ENCODE results near the gene SOBP. TPM values are rescaled to one million over a fixed set of nuclear protein-coding genes. Genes with fewer than 3 reads are reported as not detected.

Gene SOBP
- total and polyA plus RNA-seq, 2 donors (not counting 3 experiments of a cell fraction or from before 2014, with no cell fraction given) = 0.35 to 6.6 TPM

DNA sequence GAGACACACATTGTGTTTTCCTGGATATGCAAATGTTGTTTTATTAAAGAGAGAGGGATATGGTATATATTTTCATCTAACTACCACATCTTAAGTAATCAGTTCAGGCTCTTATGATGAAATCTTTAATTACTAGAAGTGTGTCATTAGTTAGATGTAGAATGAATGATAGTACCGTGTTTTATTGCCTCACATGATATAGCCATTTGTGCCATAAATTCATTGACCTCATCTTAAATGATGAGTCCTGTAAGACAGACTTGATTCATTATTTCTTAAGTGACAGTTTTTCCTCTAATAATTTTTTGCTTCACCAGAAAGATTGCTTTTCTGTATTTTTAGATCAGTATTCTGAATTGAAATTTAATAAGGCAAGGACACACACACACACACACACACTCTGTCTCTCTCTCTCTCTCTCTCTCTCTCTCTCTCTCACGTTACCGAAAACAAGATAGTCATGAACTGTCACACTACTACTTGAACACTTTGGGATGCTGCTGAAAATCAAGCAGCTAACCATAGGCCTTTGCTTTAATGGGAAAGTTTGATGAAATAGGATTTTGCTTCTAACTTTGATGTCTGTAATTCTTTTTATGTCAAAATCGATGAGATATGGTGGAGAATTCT is 140.5 kb downstream of the SOBP start:
- Histone ChIP-seq H3K4me2 (ENCODE audit: insufficient read depth, low read length) (no peak overlapping the region), H4K20me1 (replicated peaks; ENCODE audit: control insufficient read depth, extremely low read depth, insufficient read depth, low read length) (no peaks in the 10 kb centered on the region), H2AFZ (ENCODE audit: low read depth, low read length) (no peak overlapping the region), H3K4me1 (ENCODE audit: control insufficient read depth, extremely low read depth, insufficient read depth, low read length) (no peaks in the 10 kb centered on the region), H3K79me2 (ENCODE audit: control insufficient read depth, insufficient read depth, low read length) (no peaks in the 10 kb centered on the region), H3K9me3 (replicated peaks; ENCODE audit: control insufficient read depth, insufficient read depth, low read length) (no peaks in the 10 kb centered on the region), H3K9me1 (replicated peaks; ENCODE audit: control insufficient read depth, extremely low read depth, insufficient read depth, low read length) (no peaks in the 10 kb centered on the region), H3K4me3 (replicated peaks in 1 of 3; ENCODE audit: insufficient read depth in 1 of 3, low read depth in 1 of 3, low read length in 3 of 3) (no peak overlapping the region), H3K27ac (ENCODE audit: insufficient read depth, low read depth, low read length) (no peak overlapping the region), H3K36me3 (ENCODE audit: control insufficient read depth in 2 of 2, extremely low read depth in 1 of 2, insufficient read depth in 2 of 2, low read length in 2 of 2) (no peaks in the 10 kb centered on the region), H3K9ac (replicated peaks; ENCODE audit: extremely low read depth, insufficient read depth, low read length) (no peak overlapping the region), H3K27me3 (ENCODE audit: control insufficient read depth in 2 of 2, insufficient read depth in 2 of 2, low read length in 2 of 2) (peaks cover 3 to 6% of the 10 kb centered on the region in 2 experiments)
- CTCF ChIA-PET = interaction anchor here (1.0 to 1.5 kb wide), 3 partner anchors 10 to 27 kb away, joined by 3 to 4 read pairs (median 3); no protein-coding TSS in a partner anchor
- BruUV-seq (replicated peaks) = no TSS peak
- DNase-seq (ENCODE audit: low read depth, low spot score) = no peak
- POLR2A ChIA-PET = no interaction called here
- FAIRE-seq = no peak
- TF ChIP-seq JUN (IDR thresholded peaks at IDR 0.05; ENCODE audit: borderline replicate concordance, insufficient read depth, insufficient read length, low read depth) (no peak), EZH2 (IDR thresholded peaks at IDR 0.05; ENCODE audit: borderline replicate concordance, low read depth, low read length, severe bottlenecking) (no peak), MYC (IDR thresholded peaks at IDR 0.05; ENCODE audit: low read depth, low read length) (no peak), FOS (IDR thresholded peaks at IDR 0.05; ENCODE audit: borderline replicate concordance, insufficient read depth, low read length) (no peak), GATA2 (IDR thresholded peaks at IDR 0.05; ENCODE audit: insufficient read depth, insufficient read length, low read depth, low read length) (no peak), POLR2A (IDR thresholded peaks at IDR 0.05; ENCODE audit: low read depth, low read length) (no peak), POLR2AphosphoS5 (IDR thresholded peaks at IDR 0.05; ENCODE audit: insufficient read depth, low read depth, low read length) (no peak)
- TF ChIP-seq, protein P1, sequence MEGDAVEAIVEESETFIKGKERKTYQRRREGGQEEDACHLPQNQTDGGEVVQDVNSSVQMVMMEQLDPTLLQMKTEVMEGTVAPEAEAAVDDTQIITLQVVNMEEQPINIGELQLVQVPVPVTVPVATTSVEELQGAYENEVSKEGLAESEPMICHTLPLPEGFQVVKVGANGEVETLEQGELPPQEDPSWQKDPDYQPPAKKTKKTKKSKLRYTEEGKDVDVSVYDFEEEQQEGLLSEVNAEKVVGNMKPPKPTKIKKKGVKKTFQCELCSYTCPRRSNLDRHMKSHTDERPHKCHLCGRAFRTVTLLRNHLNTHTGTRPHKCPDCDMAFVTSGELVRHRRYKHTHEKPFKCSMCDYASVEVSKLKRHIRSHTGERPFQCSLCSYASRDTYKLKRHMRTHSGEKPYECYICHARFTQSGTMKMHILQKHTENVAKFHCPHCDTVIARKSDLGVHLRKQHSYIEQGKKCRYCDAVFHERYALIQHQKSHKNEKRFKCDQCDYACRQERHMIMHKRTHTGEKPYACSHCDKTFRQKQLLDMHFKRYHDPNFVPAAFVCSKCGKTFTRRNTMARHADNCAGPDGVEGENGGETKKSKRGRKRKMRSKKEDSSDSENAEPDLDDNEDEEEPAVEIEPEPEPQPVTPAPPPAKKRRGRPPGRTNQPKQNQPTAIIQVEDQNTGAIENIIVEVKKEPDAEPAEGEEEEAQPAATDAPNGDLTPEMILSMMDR (IDR thresholded peaks at IDR 0.05; ENCODE audit: extremely low read depth in 1 of 2, insufficient read depth in 1 of 2, low read depth in 1 of 2, low read length in 2 of 2) = no peak
- TF ChIP-seq, protein P2, sequence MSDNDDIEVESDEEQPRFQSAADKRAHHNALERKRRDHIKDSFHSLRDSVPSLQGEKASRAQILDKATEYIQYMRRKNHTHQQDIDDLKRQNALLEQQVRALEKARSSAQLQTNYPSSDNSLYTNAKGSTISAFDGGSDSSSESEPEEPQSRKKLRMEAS (IDR thresholded peaks at IDR 0.05; ENCODE audit: insufficient read depth, insufficient read length) = no peak
- intact Hi-C loops (cut with micrococcal nuclease) = no loop called here
- dilution Hi-C loops (cut with MboI; ENCODE audit: extremely low pct_ligation_motif_present, low sequenced_read_pairs) = no loop called here
